Activated effector memory CD4-positive, alpha-beta T cell treated with Interleukin-2 at 50 U/mL for 16 hours (primary cell): ENCODE results near the gene NDFIP1.

Experiments used
- DNase-seq: peaks from one replicate; pipeline ENCODE4 v3.0.0-alpha.2; 2020

NDFIP1 gene

DNA sequence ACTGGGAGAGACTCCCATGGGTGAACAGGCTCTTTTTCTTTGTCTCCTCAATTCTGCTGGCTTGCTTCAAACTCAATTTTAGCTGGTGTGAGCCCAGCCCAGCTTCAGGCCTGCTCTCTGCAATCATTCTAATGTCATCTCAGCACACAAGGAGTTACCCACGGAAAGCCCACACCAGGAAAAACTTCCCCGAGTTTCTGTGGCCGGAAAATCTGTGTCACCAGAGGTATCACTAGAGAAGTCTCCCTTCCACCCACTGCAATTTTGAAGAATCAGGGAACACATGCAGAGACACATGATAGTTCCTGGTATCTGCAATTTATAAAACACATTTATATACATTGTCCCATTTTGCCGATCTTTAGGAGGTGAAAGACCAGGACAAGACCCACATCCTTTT, 13.5 kb upstream of the NDFIP1 start:
- DNase-seq: no peak

DNA sequence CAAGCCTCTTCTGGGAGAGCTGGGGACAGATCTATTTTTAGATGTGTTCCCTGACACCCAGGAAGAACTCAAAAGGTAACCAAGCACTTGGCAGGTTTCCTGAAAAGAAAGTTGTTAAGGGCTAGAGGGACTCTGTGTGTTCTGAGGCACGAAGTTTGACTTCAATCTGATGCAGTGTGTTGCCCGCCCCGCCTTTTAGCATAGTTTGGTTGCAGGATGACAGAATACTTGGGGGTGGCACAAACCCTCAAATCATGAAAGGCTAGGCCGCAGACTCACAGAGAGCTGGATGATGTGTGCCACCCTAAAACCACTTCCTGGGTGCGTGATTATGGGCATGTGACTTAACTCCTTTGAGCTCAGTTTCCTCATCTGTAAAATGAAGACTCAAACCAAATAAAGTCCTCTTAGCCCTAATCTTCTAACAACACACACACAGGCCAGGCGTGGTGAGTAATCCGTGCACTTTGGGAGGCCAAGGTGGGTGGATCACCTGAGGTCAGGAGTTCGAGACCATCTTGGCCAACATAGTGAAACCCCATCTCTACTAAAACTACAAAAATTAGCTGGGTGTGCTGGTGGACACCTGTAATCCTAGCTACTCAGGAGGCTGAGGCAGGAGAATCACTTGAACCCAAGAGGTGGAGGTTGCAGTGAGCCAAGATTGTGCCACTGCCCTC, 12.8 kb upstream of the NDFIP1 start:
- DNase-seq: peak; percentile 72

DNA sequence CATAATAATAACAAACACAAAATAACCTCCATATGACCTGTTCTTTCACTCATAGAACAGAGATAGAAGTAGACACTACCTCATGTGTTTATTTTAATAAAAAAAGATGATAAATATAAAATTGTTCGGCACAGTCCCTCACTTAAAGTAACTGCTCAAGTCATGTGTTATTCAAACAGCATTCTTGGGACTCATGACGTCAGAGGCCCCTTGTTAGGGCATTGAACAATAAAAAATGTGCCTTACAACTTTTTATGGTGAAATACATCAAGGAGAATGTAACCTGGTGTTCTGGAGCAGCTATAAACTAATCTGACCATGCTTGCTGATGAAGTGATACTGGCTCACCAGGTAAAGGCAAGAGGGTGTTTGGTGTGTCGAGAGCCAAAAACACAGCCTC, 12.2 kb upstream of the NDFIP1 start:
- no peak for DNase-seq

DNA sequence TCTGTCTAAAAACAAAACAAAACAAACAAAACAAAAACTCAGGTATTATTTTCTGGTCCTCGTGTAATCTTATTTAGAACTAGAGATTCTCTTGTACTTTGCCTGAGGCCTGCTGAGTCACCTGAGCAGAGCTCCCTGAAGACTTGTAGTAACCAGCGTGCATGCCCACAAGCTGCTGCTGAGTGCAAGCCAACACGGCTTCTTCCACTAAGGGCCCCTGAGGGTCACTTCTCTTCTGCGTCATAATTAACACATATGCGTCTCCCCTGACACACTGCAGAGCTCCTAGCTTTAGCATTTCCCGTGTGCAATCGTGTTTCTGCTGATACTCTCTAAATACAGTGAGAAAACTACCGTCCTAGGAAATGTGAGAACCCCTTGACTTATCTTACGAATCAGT, 10.9 kb upstream of the NDFIP1 start:
- DNase-seq: no peak

DNA sequence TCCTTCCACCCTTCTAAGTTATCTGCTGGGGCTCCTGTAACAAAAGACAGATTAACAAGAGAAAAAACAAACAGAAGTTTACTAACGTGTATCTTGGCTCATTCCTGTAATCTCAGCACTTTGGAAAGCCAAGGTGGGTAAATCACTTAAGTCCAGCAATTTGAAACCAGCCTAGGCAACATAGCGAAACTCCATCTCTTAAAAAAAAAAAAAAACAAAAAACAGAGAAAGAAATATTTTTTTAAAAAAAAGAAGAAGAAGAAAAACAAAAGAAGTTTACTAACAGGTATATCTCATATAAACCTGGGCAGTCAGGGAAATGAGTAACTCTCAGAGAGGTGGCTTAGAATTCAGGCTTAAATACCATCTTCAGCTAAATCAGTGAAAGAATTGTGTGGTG, 10.3 kb upstream of the NDFIP1 start:
- DNase-seq: no peak

DNA sequence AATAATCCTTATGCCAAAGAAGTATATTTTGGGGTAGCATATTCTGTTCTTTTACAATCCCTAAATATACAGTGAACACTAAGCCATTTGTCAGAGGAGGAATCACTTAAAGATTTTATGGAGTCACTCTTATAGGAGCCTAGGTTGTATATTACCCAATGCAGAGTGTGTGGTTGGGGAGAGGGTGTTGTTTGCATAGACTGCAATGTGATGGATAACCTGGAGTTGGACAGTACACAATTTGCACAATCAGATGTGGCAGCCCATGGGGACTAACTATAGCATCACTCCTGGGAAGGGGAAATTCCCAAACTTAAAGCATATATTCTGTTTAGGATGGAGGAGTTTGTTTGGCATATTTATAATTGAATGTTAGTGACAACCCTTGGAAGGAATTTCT, 9.6 kb upstream of the NDFIP1 start:
- DNase-seq: no peak

DNA sequence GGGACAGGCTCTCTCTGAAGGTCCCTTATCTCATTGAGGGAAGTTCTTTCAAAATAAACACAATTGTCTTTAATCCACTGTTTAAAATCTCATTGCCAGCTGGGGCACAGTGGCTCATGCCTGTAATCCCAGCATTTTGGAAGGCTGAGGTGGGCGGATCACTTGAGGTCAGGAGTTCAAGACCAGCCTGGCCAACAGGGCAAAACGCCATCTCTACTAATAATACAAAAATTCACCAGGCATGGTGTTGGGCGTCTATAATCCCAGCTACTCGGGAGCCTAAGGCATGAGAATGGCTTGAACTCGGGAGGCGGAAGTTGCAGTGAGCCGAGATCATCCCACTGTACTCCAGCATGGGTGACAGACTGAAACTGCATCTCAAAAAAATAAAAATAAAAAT, 8.3 kb upstream of the NDFIP1 start:
- no peak for DNase-seq

DNA sequence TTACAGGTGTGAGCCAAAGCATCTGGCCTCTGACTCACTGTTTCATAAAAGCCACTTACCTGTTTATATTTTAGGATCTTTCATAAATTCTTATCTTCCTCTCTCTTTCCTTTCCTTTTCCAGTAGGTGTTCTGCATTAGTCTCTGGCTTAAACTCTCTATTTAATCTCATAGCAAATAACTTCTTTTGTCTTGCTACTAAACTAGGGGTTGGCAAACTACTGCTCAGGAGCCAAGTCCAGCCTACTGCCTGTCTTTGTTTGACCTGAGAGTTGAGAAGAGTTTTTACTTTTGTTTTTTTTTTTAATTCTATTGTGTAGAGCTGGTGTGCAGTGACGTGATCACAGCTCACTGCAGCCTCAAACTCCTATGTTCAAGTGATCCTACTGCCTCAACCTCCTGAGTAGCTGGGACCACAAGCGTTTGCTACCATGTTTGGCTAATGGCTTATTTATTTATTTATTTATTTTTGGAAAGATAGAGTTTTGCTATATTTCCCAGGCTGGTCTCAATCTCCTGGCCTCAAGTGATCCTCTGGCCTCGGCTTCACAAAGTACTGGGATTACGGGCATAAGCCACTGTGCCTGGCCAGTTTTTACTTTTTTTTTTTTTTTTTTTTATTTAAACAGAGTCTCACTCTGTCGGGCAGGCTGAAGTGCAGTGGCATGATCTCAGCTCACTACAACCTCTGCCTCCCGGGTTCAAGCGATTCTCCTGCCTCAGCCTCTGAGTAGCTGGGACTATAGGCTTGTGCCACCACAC, 5.4 kb upstream of the NDFIP1 start:
- DNase-seq: no peak

DNA sequence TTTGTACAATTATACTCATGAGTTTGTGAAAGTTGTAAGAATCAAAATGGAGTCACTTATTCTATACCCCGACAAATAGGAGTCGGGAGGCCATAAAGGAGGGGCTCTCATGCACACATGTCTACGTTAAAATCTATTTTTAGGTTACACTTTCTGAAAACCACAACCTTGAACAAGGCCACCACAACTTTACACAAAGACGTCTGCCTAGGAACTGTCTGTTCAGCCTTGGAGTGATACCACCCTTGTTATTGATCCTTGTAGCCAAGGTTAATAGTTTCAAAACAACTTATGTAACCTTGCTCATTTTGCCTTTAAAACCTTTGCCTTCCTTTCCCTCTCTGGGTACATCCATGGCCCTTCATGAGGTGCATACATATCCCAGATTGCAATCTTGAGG, 4.1 kb upstream of the NDFIP1 start:
- no peak for DNase-seq

DNA sequence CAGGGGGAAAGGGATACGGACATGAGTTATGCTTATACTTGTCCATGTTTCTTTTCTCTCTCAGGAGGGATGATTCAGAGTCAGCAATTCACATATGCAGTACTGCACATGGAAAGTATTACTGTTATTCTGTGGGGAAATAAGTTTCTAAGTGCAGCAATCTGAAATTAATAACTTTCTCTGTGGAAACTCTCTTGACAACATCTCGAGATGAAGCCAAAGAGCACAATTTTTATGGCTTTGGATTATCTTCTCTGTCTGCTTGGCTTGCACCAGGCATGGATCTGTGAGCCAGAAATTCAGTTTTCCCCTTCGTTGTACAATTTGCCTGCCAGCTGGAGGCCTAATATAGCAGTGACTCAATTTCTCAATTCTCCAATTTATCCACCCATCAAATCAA, 2.5 kb upstream of the NDFIP1 start:
- DNase-seq: no peak

DNA sequence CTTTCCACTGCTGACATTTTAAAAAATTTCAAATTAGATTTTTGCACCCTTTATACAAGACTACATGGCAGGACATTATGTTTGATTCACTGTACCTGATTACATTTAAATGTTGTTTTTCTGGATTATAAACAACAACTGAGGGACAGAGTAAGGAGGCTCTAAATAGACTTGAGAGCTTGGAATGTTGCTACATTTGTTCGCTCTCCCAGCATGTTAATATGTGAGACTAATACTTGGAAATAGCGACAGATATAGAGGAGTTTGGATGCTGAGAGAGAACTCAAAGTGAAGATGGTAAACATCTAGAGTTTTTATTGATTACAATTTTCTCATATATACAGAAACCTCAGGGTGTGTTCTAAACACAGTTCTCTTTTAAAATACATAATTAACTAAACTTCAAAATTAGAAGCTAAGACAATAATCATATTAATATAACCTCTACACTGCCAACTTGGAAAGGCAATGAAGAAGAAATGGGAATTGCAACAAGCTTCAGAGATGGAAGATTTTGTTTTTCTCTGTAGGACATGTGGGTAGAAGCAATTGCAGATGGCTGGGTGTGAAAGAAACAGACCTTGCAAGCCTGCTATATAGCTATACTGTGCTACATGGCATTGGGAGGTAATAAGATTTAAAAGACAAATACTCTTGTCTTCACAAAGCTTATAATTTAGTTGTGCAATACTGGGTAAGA, 1.4 kb upstream of the NDFIP1 start:
- DNase-seq: no peak

DNA sequence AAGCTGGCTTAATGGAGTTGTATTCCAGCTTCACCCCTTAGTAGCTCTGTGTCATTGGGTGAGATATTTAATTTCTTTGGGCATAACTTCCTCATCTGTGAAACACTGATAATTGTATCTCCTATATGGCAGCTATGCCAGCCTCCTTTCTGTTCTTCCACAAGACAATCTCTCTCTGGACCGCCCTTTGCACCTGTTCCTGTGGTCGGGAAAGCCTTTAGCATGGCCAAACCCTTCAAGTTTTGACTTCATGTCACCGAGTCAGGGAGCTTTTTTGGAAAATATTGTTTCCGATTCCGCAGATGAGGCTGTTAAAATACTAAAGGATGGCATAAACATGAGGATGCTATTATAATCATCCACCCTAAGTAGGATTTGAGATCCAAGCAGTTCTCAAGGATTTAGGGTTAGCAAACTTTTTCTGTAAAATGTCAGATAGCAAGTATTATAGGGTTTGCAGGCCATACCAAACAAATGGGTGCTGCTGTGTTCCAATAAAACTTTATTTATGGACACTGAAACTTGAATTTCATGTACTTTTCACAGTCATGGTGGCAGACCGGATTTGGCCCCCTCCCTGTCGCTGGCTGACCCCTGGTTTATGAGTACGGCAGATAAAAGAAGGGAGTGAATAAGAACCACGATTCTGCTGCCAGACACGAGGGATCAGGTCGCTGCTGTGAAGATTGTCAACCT, 695 bp upstream of the NDFIP1 start:
- no peak for DNase-seq

DNA sequence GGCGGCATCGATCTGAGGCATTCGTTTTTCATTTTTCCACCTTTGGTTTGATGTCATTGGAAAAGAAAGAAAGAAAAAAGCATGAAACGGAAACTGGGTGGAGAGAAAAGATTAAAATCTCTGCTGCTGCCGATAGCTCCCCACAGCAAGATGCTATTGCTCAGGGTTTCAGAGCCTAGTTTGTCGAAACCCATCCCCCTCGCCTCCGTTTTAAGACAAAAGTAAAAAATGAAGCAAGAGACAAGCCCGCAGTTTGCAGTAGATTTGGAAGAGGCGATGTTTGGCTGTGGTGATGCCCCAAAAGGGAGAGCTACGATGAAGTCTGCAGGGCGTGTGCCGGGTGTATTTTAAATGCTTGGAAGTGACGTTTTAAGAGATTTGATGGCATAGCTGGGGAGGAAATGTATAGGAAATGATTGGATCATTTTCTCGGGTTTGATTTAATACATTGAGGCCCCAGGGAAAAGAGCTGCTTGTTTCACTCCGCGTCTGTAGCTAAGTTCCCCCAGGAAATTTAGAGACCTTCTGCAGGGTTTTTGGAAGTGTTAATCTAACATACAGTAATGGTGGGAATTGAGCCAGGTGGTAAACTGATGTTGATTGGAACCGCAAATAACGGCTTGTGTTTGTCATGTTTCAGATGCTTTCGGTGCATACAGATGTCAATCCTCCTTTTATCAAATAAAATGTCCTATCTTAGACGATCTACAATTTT, 909 bp downstream of the NDFIP1 start:
- no peak for DNase-seq

DNA sequence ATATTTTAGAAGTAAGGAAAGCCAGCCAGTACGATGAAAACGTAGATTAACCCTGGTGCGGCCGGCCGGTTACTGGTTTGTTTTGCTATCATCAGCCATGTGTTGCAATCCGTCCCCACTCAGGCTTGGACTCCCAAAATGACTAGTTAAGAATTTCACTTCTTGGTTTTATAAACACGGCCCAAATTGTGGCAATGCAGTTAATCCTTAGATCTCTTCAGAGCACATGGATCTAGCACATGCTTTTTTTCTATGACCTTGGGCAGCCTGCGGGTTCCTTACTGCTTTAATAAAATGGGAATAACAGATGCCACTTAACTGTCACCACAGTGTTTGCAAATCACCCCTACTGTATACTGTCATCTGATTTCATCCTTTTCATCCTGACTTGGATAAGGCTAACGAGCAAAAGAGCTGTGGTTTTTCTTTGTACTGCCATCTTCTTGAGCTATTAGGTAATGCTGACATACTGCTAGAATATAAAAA, 1.5 kb downstream of the NDFIP1 start:
- no peak for DNase-seq

DNA sequence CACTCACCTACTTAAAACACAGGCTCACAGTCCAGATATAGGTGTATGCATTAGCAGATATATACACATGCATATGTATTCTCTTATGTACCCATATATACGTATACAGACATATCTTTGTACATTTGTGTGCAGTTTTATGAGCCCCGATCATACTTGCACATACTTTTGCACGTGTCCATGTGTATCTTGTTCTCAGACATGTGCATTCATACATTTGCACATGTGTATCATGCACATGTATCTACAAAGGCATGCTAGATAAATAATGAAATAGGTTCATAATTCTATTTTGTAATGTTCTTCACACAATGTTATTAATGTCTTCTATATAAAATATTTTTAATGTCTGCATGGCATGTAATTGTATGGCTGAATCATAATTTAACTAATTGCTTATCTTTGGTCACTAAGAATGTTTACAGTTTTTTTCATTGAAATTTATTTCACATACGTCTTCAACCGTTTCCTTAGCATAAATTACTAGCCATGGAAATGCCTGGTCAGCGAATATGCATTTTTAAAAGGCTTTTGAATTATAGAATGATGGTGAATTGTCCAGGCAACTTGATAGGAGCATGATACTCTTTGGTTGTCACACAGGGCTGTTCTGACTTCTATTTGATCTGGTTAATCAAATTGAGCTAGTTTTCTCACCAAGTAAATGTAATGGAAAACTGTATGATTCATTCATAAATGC, 2.6 kb downstream of the NDFIP1 start:
- no peak for DNase-seq

DNA sequence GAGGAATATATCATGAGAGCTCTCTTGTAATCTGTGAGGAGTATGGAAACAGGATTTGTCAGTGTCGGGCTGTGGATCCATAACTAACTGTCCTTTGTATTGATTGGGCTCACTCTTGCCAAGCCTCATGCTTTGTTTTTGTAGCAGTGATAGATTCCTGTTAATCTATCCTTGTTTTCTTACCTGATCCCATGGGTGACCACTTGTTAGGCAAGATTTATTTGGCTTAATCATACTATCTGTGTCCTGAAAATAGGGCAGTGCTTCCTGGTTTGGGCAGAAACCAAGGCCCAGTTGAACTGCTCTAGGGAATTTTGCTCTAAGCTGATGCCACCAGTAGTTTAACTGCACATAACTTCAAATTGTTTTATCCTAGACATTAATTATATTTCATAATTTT, 6.1 kb downstream of the NDFIP1 start:
- DNase-seq: no peak

DNA sequence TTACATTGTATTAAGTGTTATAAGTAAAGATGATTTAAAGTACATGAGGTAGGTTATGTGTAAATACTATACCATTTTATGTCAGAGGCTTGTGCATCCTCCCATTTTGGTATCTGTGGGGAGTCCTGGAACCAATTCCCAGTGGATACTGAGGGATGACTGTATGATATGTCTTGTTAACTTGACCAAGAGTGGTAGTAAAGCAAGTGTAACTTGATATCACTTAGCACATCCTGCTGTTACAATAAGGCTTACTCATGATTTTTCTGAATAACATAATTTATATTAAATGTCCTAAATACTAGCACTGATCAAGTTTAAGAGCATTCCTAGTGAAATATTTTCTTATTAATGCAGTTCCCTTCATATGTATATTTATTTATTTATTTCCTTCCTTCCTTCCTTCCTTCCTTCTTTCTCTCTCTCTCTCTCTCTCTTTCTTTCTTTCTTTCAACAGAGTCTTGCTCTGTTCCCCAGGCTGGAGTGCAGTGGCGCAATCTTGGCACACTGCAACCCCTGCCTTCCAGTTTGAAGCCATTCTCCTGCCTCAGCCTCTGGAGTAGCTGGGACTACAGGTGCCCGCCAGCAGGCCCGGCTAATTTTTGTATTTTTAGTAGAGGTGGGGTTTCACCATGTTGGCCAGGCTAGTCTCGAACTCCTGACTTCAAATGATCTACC, 7.5 kb downstream of the NDFIP1 start:
- DNase-seq: no peak

DNA sequence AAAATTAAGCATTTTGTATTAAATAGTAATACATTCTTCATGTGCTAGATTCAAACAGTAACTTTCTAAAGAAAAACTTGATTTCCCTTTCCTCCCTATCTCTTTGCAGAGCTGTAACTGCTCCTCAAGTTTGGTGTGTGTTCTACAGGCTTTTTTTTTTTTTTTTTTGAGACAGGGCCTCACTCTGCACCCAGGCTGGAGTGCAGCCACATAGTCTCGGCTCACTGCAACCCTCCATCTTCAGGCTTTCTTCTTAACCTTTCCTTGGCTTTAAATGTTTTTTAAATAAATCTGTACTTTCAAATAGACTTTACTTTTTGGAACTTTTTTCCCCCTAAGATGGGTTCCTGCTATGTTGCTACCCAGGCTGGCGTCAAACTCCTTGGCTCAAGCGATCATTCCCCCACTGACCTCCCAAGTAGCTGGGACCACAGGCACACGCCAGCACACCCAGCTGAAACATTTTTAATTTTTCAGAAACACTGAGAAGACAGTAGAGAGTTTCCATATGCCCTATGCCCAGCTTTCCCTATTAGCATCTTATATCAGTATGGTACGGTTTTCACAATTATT, 9.1 kb downstream of the NDFIP1 start:
- no peak for DNase-seq

DNA sequence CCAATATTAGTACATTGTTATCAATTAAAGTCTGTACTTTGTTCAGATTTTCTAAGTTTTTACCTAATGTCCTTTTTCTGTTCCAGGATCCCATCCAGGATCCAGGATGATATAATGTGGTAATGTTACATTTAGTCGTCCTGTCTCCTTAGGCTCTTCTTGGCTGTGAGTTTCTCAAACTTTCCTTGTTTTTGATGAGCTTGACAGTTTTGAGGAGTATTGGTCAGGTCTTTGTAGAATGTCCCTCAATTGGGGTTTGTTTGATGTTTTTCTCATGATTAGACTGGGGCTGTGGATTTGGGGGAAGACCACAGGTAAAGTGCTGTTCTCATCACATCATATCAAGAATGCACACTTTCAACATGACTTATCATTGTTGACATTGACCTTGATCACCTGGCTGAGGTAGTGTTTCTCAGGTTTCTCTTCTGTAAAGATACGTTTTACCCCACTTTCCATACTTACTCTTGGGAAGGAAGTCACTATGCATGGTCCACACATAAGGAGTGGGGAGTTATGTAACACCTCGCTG, 9.6 kb downstream of the NDFIP1 start:
- no peak for DNase-seq

DNA sequence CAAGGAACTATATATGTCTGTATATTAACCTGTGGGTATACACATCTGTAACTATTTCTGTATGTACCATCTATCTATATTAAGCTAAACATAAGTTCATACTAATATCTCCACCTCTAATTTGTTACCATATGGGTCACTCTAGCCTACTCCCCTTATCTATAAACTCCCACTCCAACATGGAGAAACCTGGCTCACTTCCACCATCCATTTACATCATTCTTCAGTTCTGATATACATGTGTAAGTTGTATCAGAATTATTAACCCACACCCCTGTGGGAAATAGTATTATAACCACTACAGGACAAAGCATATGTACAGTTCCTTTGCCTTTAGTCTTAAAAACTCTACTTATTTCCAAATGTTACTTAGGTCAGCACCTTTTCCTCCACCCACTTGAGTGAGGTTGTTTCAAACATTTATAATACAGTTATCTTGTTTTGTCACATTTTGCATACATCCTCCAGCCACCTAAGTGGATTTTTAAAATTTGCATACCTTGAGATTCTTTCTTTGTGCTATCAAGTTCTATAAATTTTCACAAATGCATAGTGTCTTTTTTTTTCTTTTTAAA, 10.6 kb downstream of the NDFIP1 start:
- DNase-seq: no peak
